ENCODE results near the gene SPATA20. TPM values are rescaled to one million over a fixed set of nuclear protein-coding genes. Genes with fewer than 3 reads are reported as not detected.

Gene SPATA20
- total and polyA plus RNA-seq, 2 donors (not counting 3 experiments of a cell fraction or from before 2014, with no cell fraction given) = 42.3 to 51.5 TPM

GRCh38 chr17:50517011-50517410 lies 30.0 kb upstream of the SPATA20 start:
- no peaks in the 10 kb centered on the region for H3K36me3 ChIP-seq (ENCODE audit: control insufficient read depth in 2 of 2, extremely low read depth in 1 of 2, insufficient read depth in 2 of 2, low read length in 2 of 2)
- intact Hi-C loops (cut with micrococcal nuclease) = no loop called here
- no peaks in the 10 kb centered on the region for H3K9me3 ChIP-seq (replicated peaks; ENCODE audit: control insufficient read depth, insufficient read depth, low read length)
- no peak overlapping the region for H3K4me2 ChIP-seq (ENCODE audit: insufficient read depth, low read length)
- POLR2A ChIA-PET = interaction anchor here (0.6 kb wide), 1 partner anchor 81 kb away, joined by 5 read pairs; no protein-coding TSS in a partner anchor
- TF ChIP-seq POLR2A (IDR thresholded peaks at IDR 0.05; ENCODE audit: low read depth, low read length) (no peak), MAX (IDR thresholded peaks at IDR 0.05; ENCODE audit: insufficient read depth, insufficient read length) (no peak), JUN (IDR thresholded peaks at IDR 0.05; ENCODE audit: borderline replicate concordance, insufficient read depth, insufficient read length, low read depth) (no peak), MYC (IDR thresholded peaks at IDR 0.05; ENCODE audit: low read depth, low read length) (no peak), GATA2 (IDR thresholded peaks at IDR 0.05; ENCODE audit: insufficient read depth, insufficient read length, low read depth, low read length) (peak; percentile 76), CTCF (IDR thresholded peaks at IDR 0.05; ENCODE audit: extremely low read depth in 1 of 2, insufficient read depth in 1 of 2, low read depth in 1 of 2, low read length in 2 of 2) (no peak), FOS (IDR thresholded peaks at IDR 0.05; ENCODE audit: borderline replicate concordance, insufficient read depth, low read length) (peak; percentile 56), EZH2 (IDR thresholded peaks at IDR 0.05; ENCODE audit: borderline replicate concordance, low read depth, low read length, severe bottlenecking) (no peak), POLR2AphosphoS5 (IDR thresholded peaks at IDR 0.05; ENCODE audit: insufficient read depth, low read depth, low read length) (peak; percentile 30)
- H2AFZ ChIP-seq (ENCODE audit: low read depth, low read length) = no peak overlapping the region
- no peak overlapping the region for H3K27ac ChIP-seq (ENCODE audit: insufficient read depth, low read depth, low read length)
- CTCF ChIA-PET = interaction anchor here (1.4 kb wide), 1 partner anchor 15 kb away, joined by 6 read pairs; no protein-coding TSS in a partner anchor
- FAIRE-seq = peak; percentile 73
- no TSS peak for BruUV-seq (replicated peaks)
- no peaks in the 10 kb centered on the region for H4K20me1 ChIP-seq (replicated peaks; ENCODE audit: control insufficient read depth, extremely low read depth, insufficient read depth, low read length)
- no peaks in the 10 kb centered on the region for H3K9me1 ChIP-seq (replicated peaks; ENCODE audit: control insufficient read depth, extremely low read depth, insufficient read depth, low read length)
- DNase-seq (ENCODE audit: low read depth, low spot score) = no peak
- no peaks in the 10 kb centered on the region for H3K27me3 ChIP-seq (ENCODE audit: control insufficient read depth in 2 of 2, insufficient read depth in 2 of 2, low read length in 2 of 2)
- no peaks in the 10 kb centered on the region for H3K79me2 ChIP-seq (ENCODE audit: control insufficient read depth, insufficient read depth, low read length)
- H3K4me1 ChIP-seq (ENCODE audit: control insufficient read depth, extremely low read depth, insufficient read depth, low read length) = peaks cover 9% of the 10 kb centered on the region
- no peak overlapping the region for H3K9ac ChIP-seq (replicated peaks; ENCODE audit: extremely low read depth, insufficient read depth, low read length)
- H3K4me3 ChIP-seq (replicated peaks in 1 of 3; ENCODE audit: insufficient read depth in 1 of 3, low read depth in 1 of 3, low read length in 3 of 3) = no peak overlapping the region
- dilution Hi-C loops (cut with MboI; ENCODE audit: extremely low pct_ligation_motif_present, low sequenced_read_pairs) = no loop called here

Data from endothelial cell of umbilical vein (primary cell).